ENCODE results near the gene MATR3. TPM values are rescaled to one million over a fixed set of nuclear protein-coding genes. Genes with fewer than 3 reads are reported as not detected.
A peak's percentile ranks its signal among the peaks of the same experiment; 100 is the strongest.

MATR3 gene
- polyA plus RNA-seq, 3 donors: 61.8 to 174 (median 137) TPM

DNA sequence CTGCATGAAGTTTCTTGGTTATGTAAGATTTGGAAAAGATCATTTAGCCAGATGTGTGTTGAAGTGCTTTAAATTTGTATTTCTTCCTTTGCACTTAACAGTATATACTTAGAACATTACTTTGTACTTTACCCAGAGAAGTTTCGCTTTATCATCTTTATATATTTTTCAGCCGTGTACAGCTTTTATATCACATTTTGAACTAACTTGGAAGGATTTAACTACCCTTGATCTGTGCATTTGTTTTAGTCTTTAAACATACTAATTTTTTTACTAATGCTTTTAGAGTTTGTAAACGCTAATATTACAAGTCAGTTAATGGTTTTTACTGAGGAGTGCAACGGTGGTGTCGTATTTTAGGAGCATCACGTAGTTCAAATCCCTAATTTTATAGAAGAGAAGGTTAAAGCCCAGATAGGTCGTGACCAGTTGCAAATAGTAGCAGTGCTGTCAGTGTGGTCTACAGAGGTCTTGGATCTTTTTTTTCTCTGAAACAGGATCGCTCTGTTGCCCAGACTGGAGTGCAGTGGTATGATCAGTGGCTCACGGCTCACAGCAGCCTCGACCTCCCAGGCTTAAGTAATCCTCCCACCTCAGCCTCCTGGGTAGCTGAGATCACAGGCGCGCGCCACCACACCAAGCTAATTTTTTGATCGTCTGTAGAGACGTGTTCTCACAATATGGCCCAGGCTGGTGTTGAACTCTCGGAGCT is 2.0 kb downstream of the MATR3 start:
- Histone ChIP-seq H3K36me3 (replicated peaks in 1 of 2; ENCODE audit: control insufficient read depth in 1 of 2, insufficient read depth in 2 of 2, low read length in 2 of 2) (no peaks in the 10 kb centered on the region), H3K9me3 (replicated peaks in 1 of 2; ENCODE audit: control insufficient read depth in 1 of 2, insufficient read depth in 1 of 2, low read length in 2 of 2) (no peaks in the 10 kb centered on the region), H3K9ac (ENCODE audit: insufficient read depth, low read length, poor library complexity, severe bottlenecking) (peak overlapping the region; percentile 99), H3K79me2 (ENCODE audit: insufficient read depth, low read length) (peaks cover 77% of the 10 kb centered on the region), H3K4me1 (ENCODE audit: control insufficient read depth in 1 of 2, insufficient read depth in 2 of 2, low read length in 2 of 2) (peaks cover 18 to 32% of the 10 kb centered on the region in 2 donors), H4K20me1 (ENCODE audit: insufficient read depth, low read length) (peaks cover 58% of the 10 kb centered on the region), H3K27me3 (ENCODE audit: control insufficient read depth in 2 of 2, insufficient read depth in 2 of 2, low read length in 2 of 2) (no peaks in the 10 kb centered on the region), H2AFZ (ENCODE audit: insufficient read depth, low read depth, low read length, poor library complexity, severe bottlenecking) (no peak overlapping the region), H3K4me2 (replicated peaks; ENCODE audit: extremely low read depth, low read length, poor library complexity, severe bottlenecking) (peak overlapping the region; percentile 90), H3K27ac (ENCODE audit: low read depth in 1 of 2, low read length in 2 of 2) (peak overlapping the region; percentile 28 to 91), H3K4me3 (replicated peaks in 1 of 3; ENCODE audit: low read depth in 2 of 3, low read length in 3 of 3) (peak overlapping the region; percentile 70 to 93 (median 91))
- Mint-ChIP-seq H3K4me3 (peak overlapping the region; percentile 95 to 96), H3K4me1 (peaks cover 50% of the 10 kb centered on the region), H3K27me3 (ENCODE audit: low read depth in 3 of 3) (no peaks in the 10 kb centered on the region), H3K9me3 (peaks cover 0 to 2% (median 0%) of the 10 kb centered on the region in 7 donors), H3K36me3 (peaks cover 0 to 2% of the 10 kb centered on the region in 2 donors), H3K27ac (peak overlapping the region in 5 of 7 donors; percentile 84 to 99 (median 98))
- TF ChIP-seq, protein P1, sequence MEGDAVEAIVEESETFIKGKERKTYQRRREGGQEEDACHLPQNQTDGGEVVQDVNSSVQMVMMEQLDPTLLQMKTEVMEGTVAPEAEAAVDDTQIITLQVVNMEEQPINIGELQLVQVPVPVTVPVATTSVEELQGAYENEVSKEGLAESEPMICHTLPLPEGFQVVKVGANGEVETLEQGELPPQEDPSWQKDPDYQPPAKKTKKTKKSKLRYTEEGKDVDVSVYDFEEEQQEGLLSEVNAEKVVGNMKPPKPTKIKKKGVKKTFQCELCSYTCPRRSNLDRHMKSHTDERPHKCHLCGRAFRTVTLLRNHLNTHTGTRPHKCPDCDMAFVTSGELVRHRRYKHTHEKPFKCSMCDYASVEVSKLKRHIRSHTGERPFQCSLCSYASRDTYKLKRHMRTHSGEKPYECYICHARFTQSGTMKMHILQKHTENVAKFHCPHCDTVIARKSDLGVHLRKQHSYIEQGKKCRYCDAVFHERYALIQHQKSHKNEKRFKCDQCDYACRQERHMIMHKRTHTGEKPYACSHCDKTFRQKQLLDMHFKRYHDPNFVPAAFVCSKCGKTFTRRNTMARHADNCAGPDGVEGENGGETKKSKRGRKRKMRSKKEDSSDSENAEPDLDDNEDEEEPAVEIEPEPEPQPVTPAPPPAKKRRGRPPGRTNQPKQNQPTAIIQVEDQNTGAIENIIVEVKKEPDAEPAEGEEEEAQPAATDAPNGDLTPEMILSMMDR (IDR thresholded peaks at IDR 0.05): no peak
- no peak for DNase-seq
- 17% methylated on average over 4 of the region's 16 CpGs for WGBS (ENCODE audit: insufficient coverage)
- intact Hi-C loops (cut with micrococcal nuclease): loop anchor here in 1 of 2 donors (5.0 to 10.0 kb wide), 2 partner anchors 47 to 721 kb away; partner anchors contain the start of genes HSPA9 and PAIP2

DNA sequence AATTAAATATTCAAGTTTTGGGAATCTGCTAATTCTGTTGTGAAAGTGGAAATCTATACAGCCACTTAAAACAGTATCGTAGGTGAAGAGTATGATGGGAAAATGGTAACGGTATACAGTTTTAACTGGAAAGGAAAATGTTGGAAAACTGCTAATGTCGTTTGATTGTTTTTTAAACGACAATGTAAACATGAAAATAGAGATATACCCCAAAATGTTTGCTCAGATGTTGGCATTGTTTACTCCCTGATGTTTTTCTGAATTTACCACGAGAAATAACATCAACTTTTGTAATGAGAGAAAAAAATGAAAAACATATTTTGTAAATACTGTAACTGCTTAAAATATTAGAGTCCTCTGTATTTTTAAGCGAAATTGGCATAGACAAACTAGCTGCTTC is 2.7 kb downstream of the MATR3 start:
- intact Hi-C loops (cut with micrococcal nuclease): loop anchor here in 1 of 2 donors (5.0 to 10.0 kb wide), 2 partner anchors 46 to 721 kb away; partner anchors contain the start of genes HSPA9 and PAIP2
- Histone ChIP-seq H3K27me3 (ENCODE audit: control insufficient read depth in 2 of 2, insufficient read depth in 2 of 2, low read length in 2 of 2) (no peaks in the 10 kb centered on the region), H3K4me2 (replicated peaks; ENCODE audit: extremely low read depth, low read length, poor library complexity, severe bottlenecking) (peak overlapping the region; percentile 90), H3K79me2 (ENCODE audit: insufficient read depth, low read length) (peaks cover 83% of the 10 kb centered on the region), H4K20me1 (ENCODE audit: insufficient read depth, low read length) (peaks cover 65% of the 10 kb centered on the region), H3K36me3 (replicated peaks in 1 of 2; ENCODE audit: control insufficient read depth in 1 of 2, insufficient read depth in 2 of 2, low read length in 2 of 2) (no peaks in the 10 kb centered on the region), H3K27ac (ENCODE audit: low read depth in 1 of 2, low read length in 2 of 2) (peak overlapping the region in 1 of 2 donors; percentile 2), H2AFZ (ENCODE audit: insufficient read depth, low read depth, low read length, poor library complexity, severe bottlenecking) (no peak overlapping the region), H3K4me1 (ENCODE audit: control insufficient read depth in 1 of 2, insufficient read depth in 2 of 2, low read length in 2 of 2) (peaks cover 18 to 32% of the 10 kb centered on the region in 2 donors), H3K4me3 (replicated peaks in 1 of 3; ENCODE audit: low read depth in 2 of 3, low read length in 3 of 3) (no peak overlapping the region), H3K9me3 (replicated peaks in 1 of 2; ENCODE audit: control insufficient read depth in 1 of 2, insufficient read depth in 1 of 2, low read length in 2 of 2) (no peaks in the 10 kb centered on the region), H3K9ac (ENCODE audit: insufficient read depth, low read length, poor library complexity, severe bottlenecking) (no peak overlapping the region)
- Mint-ChIP-seq H3K36me3 (peaks cover 0 to 2% of the 10 kb centered on the region in 2 donors), H3K27me3 (ENCODE audit: low read depth in 3 of 3) (no peaks in the 10 kb centered on the region), H3K27ac (no peak overlapping the region), H3K4me3 (no peak overlapping the region), H3K4me1 (peaks cover 52% of the 10 kb centered on the region), H3K9me3 (peaks cover 0 to 2% (median 0%) of the 10 kb centered on the region in 7 donors)
- DNase-seq: no peak
- TF ChIP-seq, protein P1 (IDR thresholded peaks at IDR 0.05): no peak
- WGBS (ENCODE audit: insufficient coverage): no CpG with 5 or more reads among the region's 6 CpGs

Measured in CD14-positive monocyte (primary cell).